ENCODE measurements around the gene TANGO2. TPM values are rescaled to one million over a fixed set of nuclear protein-coding genes. Genes with fewer than 3 reads are reported as not detected.

Gene TANGO2
- total and polyA plus RNA-seq, 12 donors: 25.1 to 87.0 (median 43.5) TPM

DNA sequence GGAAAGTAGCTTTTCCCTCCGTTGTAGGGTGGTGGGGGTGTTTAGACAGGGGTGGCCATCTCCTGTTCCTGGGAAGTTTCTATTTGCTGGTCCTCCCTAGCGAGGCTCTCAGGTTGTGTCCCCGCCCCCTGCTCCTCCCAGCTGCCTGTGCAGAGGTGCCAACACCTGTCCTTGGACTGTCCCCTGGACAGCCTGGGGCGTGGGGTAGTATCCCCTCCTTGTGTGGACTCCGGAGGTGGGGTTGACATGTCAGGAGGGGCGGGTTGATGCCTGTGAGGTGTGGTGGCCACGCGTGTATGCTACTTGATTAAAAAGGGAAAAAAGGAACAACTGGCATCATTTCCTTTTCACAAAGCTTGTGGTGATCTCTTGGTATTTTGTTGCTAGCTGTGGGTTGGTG lies 80.7 kb downstream of the TANGO2 start:
- WGBS, 4 donors: 79 to 87% (median 83%) methylated on average over 8 of the region's 8 CpGs

GRCh38 chr22:20102203-20102780 lies 81.4 kb downstream of the TANGO2 start:
- DNase-seq: peak in 1 of 7 donors; percentile 7
- no peak for TF ChIP-seq POLR2A (IDR thresholded peaks at IDR 0.05)
- TF ChIP-seq, protein P1, sequence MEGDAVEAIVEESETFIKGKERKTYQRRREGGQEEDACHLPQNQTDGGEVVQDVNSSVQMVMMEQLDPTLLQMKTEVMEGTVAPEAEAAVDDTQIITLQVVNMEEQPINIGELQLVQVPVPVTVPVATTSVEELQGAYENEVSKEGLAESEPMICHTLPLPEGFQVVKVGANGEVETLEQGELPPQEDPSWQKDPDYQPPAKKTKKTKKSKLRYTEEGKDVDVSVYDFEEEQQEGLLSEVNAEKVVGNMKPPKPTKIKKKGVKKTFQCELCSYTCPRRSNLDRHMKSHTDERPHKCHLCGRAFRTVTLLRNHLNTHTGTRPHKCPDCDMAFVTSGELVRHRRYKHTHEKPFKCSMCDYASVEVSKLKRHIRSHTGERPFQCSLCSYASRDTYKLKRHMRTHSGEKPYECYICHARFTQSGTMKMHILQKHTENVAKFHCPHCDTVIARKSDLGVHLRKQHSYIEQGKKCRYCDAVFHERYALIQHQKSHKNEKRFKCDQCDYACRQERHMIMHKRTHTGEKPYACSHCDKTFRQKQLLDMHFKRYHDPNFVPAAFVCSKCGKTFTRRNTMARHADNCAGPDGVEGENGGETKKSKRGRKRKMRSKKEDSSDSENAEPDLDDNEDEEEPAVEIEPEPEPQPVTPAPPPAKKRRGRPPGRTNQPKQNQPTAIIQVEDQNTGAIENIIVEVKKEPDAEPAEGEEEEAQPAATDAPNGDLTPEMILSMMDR (IDR thresholded peaks at IDR 0.05): no peak
- Histone ChIP-seq H3K27ac (no peak overlapping the region), H3K4me3 (no peak overlapping the region), H3K9me3 (replicated peaks in 1 of 3) (no peaks in the 10 kb centered on the region), H3K4me1 (replicated peaks in 1 of 2) (no peaks in the 10 kb centered on the region), H3K36me3 (replicated peaks in 1 of 2) (peaks cover 0 to 87% of the 10 kb centered on the region in 2 donors), H3K27me3 (no peaks in the 10 kb centered on the region)
- intact Hi-C loops (cut with DNase I): no loop called here
- 90 to 97% (median 93%) methylated on average over 11 to 12 of the region's 12 CpGs for WGBS, 4 donors

More for the DNA sequence above, 80.7 kb downstream of the TANGO2 start:
- H3K27ac ChIP-seq: no peak overlapping the region
- intact Hi-C loops (cut with DNase I): no loop called here
- no peaks in the 10 kb centered on the region for H3K27me3 ChIP-seq
- H3K36me3 ChIP-seq (replicated peaks in 1 of 2): peaks cover 0 to 87% of the 10 kb centered on the region in 2 donors
- H3K4me1 ChIP-seq (replicated peaks in 1 of 2): no peaks in the 10 kb centered on the region
- no peaks in the 10 kb centered on the region for H3K9me3 ChIP-seq (replicated peaks in 1 of 3)
- DNase-seq: no peak
- TF ChIP-seq, protein P1 (IDR thresholded peaks at IDR 0.05): no peak
- TF ChIP-seq POLR2A (IDR thresholded peaks at IDR 0.05): no peak
- H3K4me3 ChIP-seq: no peak overlapping the region

DNA sequence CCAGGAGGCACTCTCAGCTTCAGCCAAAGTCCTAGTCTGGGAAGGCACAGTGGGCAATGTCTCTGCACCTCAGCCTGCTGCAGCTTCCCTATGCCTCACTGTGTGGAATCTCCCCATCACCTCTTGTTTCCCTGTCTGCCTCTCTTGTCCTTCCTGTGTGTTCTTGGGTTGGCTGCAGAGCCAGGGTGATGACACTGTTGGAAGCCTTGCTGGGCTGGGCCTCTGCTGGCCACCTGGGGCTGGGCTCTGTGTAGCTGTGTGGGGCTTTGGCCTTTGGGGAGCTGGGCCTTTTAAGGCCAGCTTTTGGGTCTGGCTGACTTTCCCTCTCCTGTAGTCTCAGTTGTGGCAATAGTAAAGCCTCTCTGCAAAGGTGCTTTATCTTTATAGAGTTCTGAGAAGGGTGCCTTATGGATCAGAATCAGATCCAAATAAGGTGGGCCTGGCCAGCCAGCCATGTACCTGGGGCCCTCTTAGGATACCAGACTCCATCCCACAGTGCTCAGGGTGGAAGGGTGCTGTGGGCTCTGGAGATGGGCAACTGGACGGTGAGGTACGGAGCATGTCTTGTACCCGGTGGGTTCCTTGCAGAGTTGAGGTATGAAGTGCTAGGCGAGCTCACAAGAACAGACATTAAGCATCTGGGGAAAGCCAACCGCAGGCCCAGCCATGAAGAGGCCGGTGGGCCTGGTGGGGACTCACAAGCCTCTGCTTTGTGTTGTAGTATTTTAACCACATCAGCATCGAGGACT lies 84.7 kb downstream of the TANGO2 start:
- WGBS, 4 donors: 92 to 100% (median 95%) methylated on average over 1 to 7 of the region's 7 CpGs
- intact Hi-C loops (cut with DNase I): loop anchor here in 1 of 2 donors (2.0 kb wide), 1 partner anchor 35 kb away; no protein-coding TSS in a partner anchor

More for the DNA sequence above, 84.7 kb downstream of the TANGO2 start:
- Histone ChIP-seq H3K27me3 (no peaks in the 10 kb centered on the region), H3K4me1 (replicated peaks in 1 of 2) (no peaks in the 10 kb centered on the region), H3K4me3 (no peak overlapping the region), H3K36me3 (replicated peaks in 1 of 2) (peaks cover 0 to 90% of the 10 kb centered on the region in 2 donors), H3K9me3 (replicated peaks in 1 of 3) (no peaks in the 10 kb centered on the region), H3K27ac (no peak overlapping the region)
- DNase-seq: no peak
- TF ChIP-seq, protein P1 (IDR thresholded peaks at IDR 0.05): no peak
- TF ChIP-seq POLR2A (IDR thresholded peaks at IDR 0.05): no peak

All from adrenal gland (tissue), 12 donors.